LNCAP (cell line): ENCODE measurements around the gene PERM1.
A peak's percentile ranks its signal among the peaks of the same experiment; 100 is the strongest.

ENCODE experiments used
- CTCF ChIP-seq: fragments of 450-650 bp; IDR thresholded peaks from 2 replicates; pipeline ENCODE4 v1.5.1; 2017; ENCODE audit warnings: mild to moderate bottlenecking

PERM1 gene

DNA sequence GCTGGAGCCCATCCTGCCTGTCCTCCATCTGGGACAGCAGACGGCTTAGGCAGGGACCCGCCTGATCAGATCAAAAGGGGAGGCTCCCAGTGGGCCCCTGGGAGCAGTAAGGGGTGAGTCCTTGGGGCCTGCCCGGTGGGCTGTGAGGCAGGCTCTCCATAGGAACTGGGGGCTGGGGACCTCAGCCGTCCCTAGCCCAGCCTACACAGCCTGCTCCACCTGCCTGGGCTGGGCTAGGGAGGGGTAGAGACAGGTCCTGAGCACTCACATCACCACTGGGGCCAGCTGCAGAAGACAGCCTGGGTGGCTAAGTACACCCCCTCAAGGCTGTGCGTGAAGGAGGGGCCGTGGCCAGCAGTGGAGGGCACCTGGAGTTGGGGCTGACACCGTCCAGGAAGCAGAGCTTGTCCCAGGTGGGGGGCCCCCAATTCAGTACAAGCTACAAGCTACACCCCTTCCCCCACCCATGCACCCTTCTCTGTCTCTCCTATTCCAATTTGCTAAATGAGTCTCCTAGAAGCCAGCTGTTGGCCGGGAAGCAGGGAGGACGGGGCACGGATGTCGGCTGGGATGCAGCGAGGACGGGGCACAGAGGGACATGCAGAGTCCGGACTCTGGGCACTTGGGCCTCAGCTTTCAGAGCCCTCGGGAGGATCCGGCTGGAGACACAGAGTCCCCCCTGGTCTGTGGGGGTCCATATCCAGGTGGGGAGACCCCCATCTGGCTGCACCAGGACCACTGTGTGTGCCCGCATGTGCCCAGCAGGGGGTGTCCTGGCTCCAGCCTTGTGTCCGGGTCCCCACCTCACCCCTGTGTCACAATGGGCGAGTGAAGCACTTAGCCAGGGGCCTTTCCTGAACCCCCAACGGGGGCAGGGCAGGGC, 33.1 kb upstream of the PERM1 start:
- TF ChIP-seq CTCF, result peak; percentile 43

DNA sequence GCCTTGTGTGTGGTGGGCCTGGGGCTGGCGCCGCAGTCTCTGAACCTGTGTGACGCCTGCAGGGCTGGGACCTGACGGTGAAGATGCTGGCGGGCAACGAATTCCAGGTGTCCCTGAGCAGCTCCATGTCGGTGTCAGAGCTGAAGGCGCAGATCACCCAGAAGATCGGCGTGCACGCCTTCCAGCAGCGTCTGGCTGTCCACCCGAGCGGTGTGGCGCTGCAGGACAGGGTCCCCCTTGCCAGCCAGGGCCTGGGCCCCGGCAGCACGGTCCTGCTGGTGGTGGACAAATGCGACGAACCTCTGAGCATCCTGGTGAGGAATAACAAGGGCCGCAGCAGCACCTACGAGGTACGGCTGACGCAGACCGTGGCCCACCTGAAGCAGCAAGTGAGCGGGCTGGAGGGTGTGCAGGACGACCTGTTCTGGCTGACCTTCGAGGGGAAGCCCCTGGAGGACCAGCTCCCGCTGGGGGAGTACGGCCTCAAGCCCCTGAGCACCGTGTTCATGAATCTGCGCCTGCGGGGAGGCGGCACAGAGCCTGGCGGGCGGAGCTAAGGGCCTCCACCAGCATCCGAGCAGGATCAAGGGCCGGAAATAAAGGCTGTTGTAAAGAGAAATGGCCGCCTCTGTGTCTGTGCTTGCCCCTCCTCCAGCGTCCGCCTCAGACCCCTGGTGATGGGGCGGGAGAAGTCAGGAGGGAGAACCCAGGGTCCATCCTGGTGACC, 32.2 kb upstream of the PERM1 start:
- no peak for TF ChIP-seq CTCF

DNA sequence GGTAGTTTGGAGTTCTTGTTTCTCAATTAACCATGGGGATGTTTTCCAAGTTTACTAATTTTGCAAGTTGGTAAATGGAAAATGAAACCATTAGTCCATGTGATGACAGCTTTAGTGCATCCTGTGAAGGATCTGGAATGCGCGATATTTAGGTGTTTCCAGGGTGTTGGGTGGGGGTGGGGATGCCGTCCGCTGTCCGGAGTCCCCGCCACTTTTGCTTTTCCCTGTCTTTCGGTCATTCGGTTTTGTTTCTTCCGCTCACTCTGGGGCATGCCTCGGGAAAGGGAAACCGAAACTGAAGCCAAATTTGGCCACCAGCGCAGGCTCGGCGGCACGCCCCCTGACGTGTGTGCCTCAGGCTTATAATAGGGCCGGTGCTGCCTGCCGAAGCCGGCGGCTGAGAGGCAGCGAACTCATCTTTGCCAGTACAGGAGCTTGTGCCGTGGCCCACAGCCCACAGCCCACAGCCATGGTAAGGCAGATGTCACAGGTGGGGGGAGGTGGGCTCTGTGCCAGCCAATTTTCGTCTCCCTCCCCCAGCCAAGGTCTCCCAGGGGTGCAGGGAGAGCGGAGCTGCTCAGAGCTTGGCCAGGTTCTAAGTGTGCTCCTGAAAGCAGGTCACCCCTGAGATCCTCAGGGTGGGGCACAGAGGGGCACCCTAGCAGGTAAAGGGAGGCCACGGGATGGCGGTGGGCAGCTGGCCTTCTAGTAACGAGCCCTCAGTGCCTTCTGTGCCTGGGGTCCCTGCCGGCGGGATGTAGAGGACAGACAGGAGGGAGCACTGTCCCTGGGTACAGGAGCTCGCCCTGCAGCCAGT, 31.4 kb upstream of the PERM1 start, which contains the start of gene ISG15:
TSS of gene ISG15 (plus strand) at position 393 of the 817 bp plus-strand sequence. CDS start at position 470, 77 bp downstream.
- no peak for TF ChIP-seq CTCF

DNA sequence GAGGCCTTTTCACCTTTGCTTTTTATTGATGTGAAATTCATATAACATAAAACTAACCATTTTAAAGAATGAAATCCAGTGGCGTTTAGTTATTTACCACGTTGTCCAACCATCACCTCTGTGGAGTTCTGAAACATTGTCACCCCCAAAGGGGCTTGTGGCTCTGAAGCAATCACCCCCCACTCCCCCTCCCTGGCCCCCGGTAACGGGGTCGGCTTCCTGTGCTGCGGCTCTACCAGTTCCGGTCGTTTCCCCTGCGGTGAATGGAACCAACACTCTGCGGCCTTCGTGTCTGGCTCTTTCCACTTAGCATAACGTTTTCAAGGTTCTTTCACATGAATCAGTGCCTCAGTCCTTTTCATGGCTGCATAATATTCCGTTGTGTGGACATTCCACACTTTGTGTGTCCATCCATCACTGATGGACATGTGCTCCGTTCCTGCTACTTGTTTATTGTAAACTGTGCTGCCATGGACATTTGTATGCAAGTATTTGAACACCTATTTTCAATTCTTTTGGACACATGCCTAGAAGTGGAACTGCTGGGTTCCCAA, 29.6 kb upstream of the PERM1 start:
- TF ChIP-seq CTCF, result no peak

DNA sequence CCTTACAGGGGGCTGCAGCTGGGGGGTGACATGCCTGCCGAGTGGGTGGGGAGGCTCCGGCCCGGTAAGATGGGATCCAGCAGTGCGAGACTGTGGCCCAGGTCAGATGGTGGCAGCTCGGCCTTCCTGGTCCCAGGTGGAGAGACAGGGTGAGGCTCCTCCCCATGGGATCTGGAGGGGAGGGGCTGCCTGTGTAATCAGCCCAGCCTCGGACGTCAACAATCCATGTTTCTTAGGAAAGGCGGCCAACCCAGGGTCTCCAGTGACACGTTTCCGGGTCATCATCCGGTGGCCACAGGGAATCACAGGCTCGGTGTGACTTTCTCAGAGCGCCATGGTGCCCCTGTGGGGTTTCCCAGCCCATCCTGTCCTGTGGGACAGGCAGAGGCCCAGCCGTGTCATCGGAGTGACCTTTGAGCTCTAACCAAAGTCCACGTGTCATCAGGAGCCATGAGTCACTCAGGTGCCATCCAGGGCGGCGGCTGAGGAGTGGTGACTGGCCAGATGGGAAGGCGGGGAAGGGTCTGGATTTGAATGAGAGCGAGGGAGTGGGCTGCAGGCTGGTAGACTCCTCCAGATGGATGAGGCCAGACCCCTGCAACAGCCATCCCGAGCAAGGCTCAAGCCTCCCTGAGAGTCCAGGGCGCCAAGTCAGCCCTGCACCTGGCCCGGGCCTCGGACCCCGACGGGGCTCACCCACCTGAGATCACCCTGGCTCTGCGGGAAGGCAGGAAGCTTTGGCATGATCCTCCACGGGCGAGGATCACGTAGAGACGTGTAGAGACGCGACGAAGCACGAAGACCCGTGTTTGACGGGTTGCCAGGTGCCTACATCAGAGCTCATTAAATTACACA, 24.6 kb upstream of the PERM1 start:
- no peak for TF ChIP-seq CTCF

DNA sequence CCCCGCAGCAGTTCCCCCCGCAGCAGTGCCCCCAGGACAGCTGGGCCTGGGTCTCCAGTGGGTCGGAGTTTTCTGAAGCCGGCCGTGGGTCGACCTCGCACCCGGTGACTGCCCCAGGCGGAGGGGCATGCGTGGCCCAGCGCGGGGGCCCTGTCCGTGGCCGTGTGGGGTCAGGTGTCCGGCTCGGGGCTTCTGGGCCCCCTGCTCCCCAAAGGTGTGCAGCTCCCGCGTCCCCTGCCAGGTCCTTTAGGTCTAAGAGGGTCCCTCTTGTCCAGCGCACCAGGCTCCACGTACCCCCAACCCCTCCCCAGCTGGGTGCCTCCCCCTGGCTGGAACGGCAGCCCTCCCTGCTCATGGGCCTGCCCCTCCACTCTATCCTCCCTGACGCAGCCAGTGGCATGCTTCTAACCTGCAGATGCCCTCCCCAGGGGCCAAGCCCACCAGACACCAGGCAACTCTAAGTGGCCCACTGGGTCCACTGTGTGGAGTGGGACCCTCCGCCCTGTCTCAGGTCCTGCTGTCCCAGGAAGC, 23.9 kb upstream of the PERM1 start:
- TF ChIP-seq CTCF, result no peak
